GM12878 (cell line): ENCODE measurements around the gene FAF1.
"Not testable (repeated sequence)": the region's sequence is repeated elsewhere in the genome, so short reads cannot be mapped to it uniquely, and the experiment has no call there.

Source experiments
- BACH1 ChIP-seq: fragments of 450-650 bp; IDR thresholded peaks from 2 replicates; pipeline ENCODE4 v1.6.1; 2017; ENCODE audit warnings: mild to moderate bottlenecking, borderline replicate concordance
- GABPA ChIP-seq: IDR thresholded peaks from 2 replicates; pipeline ENCODE4 v1.6.1; 2014; ENCODE audit warnings: antibody characterized with exemption, low read depth, mild to moderate bottlenecking, inconsistent platforms
- HDGF ChIP-seq: fragments of 450-650 bp; IDR thresholded peaks from 2 replicates; pipeline ENCODE4 v1.6.1; 2016; ENCODE audit warnings: antibody characterized with exemption
- LARP7 ChIP-seq: fragments of 450-650 bp; IDR thresholded peaks from 2 replicates; pipeline ENCODE4 v1.6.1; 2017; ENCODE audit warnings: mild to moderate bottlenecking
- NFYB ChIP-seq: IDR thresholded peaks from 2 replicates; pipeline ENCODE4 v1.6.1; 2011; ENCODE audit warnings: low read depth, mild to moderate bottlenecking, low read length, improper control_type of control experiment, moderate library complexity; ENCODE audit not compliant: insufficient read depth
- POLR2A ChIP-seq: IDR thresholded peaks from 2 replicates; pipeline ENCODE4 v1.6.1; 2011; ENCODE audit warnings: low read depth, mild to moderate bottlenecking, low read length
- RAD21 ChIP-seq: IDR thresholded peaks from 2 replicates; pipeline ENCODE4 v1.6.1; 2011; ENCODE audit warnings: mild to moderate bottlenecking, low read depth, low read length, moderate library complexity; ENCODE audit not compliant: insufficient read depth
- SP1 ChIP-seq: IDR thresholded peaks from one replicate; pipeline ENCODE4 v1.6.1; 2011; ENCODE audit warnings: low read depth, low read length
- SPI1 ChIP-seq: IDR thresholded peaks from 2 replicates; pipeline ENCODE4 v1.6.1; 2011; ENCODE audit warnings: low read depth, mild to moderate bottlenecking, low read length, moderate library complexity, borderline replicate concordance; ENCODE audit not compliant: insufficient read depth
- TBL1XR1 ChIP-seq: IDR thresholded peaks from 2 replicates; pipeline ENCODE4 v1.6.1; 2012; ENCODE audit warnings: low read depth, low read length, improper control_type of control experiment
- YY1 ChIP-seq: IDR thresholded peaks from 2 replicates; pipeline ENCODE4 v1.6.1; 2011; ENCODE audit warnings: low read depth, mild to moderate bottlenecking, low read length
- TF ChIP-seq, protein P1 (sequence below), 3 experiments: IDR thresholded peaks in 2 of 3; conservative IDR thresholded peaks in 1 of 3; 2 replicates each; pipeline ENCODE4 v1.5.1; 2011; ENCODE audit warnings: low read depth in 3 of 3, low read length in 3 of 3, mild to moderate bottlenecking in 3 of 3, control low read depth in 2 of 3, moderate library complexity in 2 of 3, inconsistent platforms in 1 of 3, mixed read lengths in 1 of 3; ENCODE audit not compliant: control insufficient read depth in 2 of 3, insufficient read depth in 1 of 3; ENCODE audit errors: extremely low read depth in 1 of 3
- TF ChIP-seq, protein P2 (sequence below): IDR thresholded peaks from 2 replicates; pipeline ENCODE4 v1.6.1; 2012; ENCODE audit warnings: low read depth, low read length, improper control_type of control experiment

DNA sequence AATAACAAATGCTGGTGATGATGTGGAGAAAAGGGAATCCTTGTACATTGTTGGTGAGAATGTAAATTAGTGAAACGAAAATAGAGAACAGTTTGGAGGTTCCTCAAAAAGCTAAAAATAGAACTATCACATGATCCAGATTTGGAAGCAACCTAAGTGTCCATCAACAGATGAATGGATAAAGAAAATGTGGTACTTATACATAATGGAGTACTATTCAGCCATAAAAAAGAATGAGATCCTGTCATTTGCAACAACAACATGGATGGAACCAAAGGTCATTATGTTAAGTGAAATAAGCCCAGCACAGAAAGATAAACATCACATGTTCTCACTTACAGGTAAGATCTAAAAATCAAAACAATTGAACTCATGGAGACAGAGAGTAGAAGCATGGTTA is 39.3 kb upstream of the FAF1 start:
- TF ChIP-seq GABPA, RAD21, HDGF, POLR2A, SPI1, LARP7, TBL1XR1, YY1, BACH1, NFYB, SP1: not testable (repeated sequence)
- TF ChIP-seq, protein P1, sequence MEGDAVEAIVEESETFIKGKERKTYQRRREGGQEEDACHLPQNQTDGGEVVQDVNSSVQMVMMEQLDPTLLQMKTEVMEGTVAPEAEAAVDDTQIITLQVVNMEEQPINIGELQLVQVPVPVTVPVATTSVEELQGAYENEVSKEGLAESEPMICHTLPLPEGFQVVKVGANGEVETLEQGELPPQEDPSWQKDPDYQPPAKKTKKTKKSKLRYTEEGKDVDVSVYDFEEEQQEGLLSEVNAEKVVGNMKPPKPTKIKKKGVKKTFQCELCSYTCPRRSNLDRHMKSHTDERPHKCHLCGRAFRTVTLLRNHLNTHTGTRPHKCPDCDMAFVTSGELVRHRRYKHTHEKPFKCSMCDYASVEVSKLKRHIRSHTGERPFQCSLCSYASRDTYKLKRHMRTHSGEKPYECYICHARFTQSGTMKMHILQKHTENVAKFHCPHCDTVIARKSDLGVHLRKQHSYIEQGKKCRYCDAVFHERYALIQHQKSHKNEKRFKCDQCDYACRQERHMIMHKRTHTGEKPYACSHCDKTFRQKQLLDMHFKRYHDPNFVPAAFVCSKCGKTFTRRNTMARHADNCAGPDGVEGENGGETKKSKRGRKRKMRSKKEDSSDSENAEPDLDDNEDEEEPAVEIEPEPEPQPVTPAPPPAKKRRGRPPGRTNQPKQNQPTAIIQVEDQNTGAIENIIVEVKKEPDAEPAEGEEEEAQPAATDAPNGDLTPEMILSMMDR (IDR thresholded peaks at IDR 0.05 in 2 of 3, conservative IDR thresholded peaks at IDR 0.05 in 1 of 3; ENCODE audit: control insufficient read depth in 2 of 3, extremely low read depth in 1 of 3, insufficient read depth in 1 of 3, low read depth in 3 of 3, low read length in 3 of 3), result not testable (repeated sequence)
- TF ChIP-seq, protein P2, sequence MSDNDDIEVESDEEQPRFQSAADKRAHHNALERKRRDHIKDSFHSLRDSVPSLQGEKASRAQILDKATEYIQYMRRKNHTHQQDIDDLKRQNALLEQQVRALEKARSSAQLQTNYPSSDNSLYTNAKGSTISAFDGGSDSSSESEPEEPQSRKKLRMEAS, result not testable (repeated sequence)
